MCF 10A (cell line): ENCODE measurements around the gene ADNP2. TPM values are rescaled to one million over a fixed set of nuclear protein-coding genes. Genes with fewer than 3 reads are reported as not detected.

Experiments used
- BruUV-seq: library from RNA; stranded (reverse); fragments of 400-500 nt; replicated peaks from 2 replicates; lab custom pipeline; 2021; lab: Mats Ljungman, UMichigan
- CTCF ChIA-PET: fragments of 300-600 bp; sonication (Branson Sonifier 250); formaldehyde crosslinking; extraction: SDS; loops from one replicate; lab custom pipeline; 2021; ENCODE audit warnings: antibody characterized with exemption, inconsistent platforms; lab: Yijun Ruan, JAX
- POLR2A ChIA-PET: fragments of 300-600, 350-650 bp; sonication (Branson Sonifier 250); formaldehyde crosslinking; extraction: SDS; loops from one replicate; lab custom pipeline; 2020; ENCODE audit warnings: antibody characterized with exemption, inconsistent platforms; lab: Yijun Ruan, JAX
- DNase-seq: peaks from one replicate; pipeline ENCODE4 v3.0.0-alpha.2; 2018; ENCODE audit not compliant: unreplicated experiment
- H3K27ac Mint-ChIP-seq: one replicate; pipeline ENCODE4 v1.8.0; 2022; ENCODE audit warnings: mild to moderate bottlenecking, low read depth, mixed read lengths; ENCODE audit not compliant: unreplicated experiment
- H3K27me3 Mint-ChIP-seq: one replicate; pipeline ENCODE4 v1.8.0; 2022; ENCODE audit warnings: mixed read lengths; ENCODE audit not compliant: insufficient read depth, unreplicated experiment
- H3K36me3 Mint-ChIP-seq: one replicate; pipeline ENCODE4 v1.8.0; 2022; ENCODE audit warnings: mild to moderate bottlenecking, moderate library complexity, mixed read lengths; ENCODE audit not compliant: insufficient read depth, unreplicated experiment
- H3K4me1 Mint-ChIP-seq: one replicate; pipeline ENCODE4 v1.8.0; 2022; ENCODE audit warnings: mixed read lengths; ENCODE audit not compliant: insufficient read depth, unreplicated experiment
- H3K4me3 Mint-ChIP-seq: one replicate; pipeline ENCODE4 v1.8.0; 2022; ENCODE audit warnings: mild to moderate bottlenecking, moderate library complexity, mixed read lengths; ENCODE audit not compliant: unreplicated experiment
- H3K9me3 Mint-ChIP-seq: one replicate; pipeline ENCODE4 v1.8.0; 2022; ENCODE audit warnings: mixed read lengths; ENCODE audit not compliant: unreplicated experiment
- CTCF ChIP-seq: fragments of 200-600 bp; IDR thresholded peaks from one replicate; pipeline ENCODE4 v1.8.0; 2022; ENCODE audit warnings: antibody characterized with exemption, mild to moderate bottlenecking; ENCODE audit not compliant: unreplicated experiment
- intact Hi-C: fragments of 100-400 bp; cut with micrococcal nuclease; formaldehyde crosslinking; loops from 2 replicates; pipeline ENCODE4 v1.14.1; 2022
- total RNA-seq: library from RNA; stranded (reverse); gene quantifications from 2 replicates; pipeline ENCODE4 v1.2.3, GENCODE V29; 2022

Gene ADNP2
- total RNA-seq, 1 experiment from 2014 or later: 19.6 TPM

DNA sequence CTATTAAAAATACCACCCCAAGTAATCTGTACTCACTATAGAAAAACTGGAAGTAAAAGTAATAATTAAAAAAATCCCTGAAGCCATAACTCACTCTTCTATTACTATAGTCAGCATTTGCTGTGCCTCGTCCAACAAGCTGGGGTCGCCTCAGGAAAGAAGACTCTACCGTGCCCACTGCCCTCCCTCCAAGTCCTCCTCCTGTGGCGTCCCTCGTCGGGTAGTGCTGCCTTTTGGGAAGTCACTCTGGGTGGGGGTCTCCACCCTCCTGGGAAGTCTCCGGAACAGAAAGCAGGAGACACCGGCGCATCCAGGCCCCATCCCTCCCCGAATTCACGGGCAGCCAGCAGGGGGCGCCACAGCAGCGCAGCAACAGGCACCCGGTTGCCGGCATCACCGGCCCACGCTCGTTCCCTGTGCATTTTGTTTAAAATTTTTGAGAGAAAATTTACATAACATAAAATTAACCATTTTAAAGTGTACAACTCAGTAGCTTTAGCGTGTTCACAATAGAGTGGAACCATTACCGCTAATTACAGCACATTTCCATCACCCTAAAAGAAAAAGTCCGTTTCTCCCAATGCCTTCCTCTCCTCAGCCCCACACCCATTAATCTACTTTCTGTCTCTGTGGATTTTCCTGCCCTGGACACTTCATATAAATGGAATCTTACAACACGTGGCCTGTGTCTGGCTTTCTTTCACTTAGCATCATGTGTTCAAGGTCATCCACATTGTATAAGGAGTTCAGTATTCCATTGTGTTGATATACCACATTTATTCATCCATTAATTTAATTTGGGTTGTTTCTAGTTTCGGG lies 62.2 kb downstream of the ADNP2 start:
- Mint-ChIP-seq H3K36me3 (peaks cover 19% of the 10 kb centered on the region), H3K4me3 (peak overlapping the region; percentile 5), H3K9me3 (no peaks in the 10 kb centered on the region), H3K27me3 (no peaks in the 10 kb centered on the region), H3K4me1 (peaks cover 21% of the 10 kb centered on the region), H3K27ac (peak overlapping the region; percentile 23)
- no TSS peak for BruUV-seq
- intact Hi-C loops: loop anchor here (1.0 kb wide), 1 partner anchor 86 kb away; no protein-coding TSS in a partner anchor
- DNase-seq: peak; percentile 54
- ChIA-PET POLR2A (interaction anchor here (0.6 to 1.2 kb wide), 3 partner anchors 9 to 174 kb away, joined by 3 to 4 read pairs (median 3); no protein-coding TSS in a partner anchor), CTCF (interaction anchor here (0.6 to 3.9 kb wide), 23 partner anchors 9 to 90 kb away, joined by 3 to 48 read pairs (median 5); partner anchors contain the start of gene PARD6G)
- TF ChIP-seq CTCF: peak; percentile 95

DNA sequence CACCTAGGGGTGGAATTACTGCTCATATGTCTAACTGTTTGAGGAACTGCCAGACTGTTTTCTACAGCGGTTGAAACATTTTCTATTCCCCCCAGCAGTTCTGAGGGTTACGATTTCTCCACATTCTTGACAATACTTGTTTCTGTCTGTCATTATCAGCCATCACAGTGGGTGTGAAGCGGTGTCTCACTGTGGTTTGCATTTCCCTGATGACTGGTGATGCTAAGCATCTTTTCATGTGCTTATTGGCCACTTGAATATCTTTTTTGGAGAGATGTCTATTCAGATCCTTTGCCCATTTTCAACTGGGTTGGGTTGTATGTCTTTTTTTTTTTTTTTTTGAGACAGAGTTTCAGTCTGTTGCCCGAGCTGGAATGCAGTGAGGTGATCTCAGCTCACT lies 63.0 kb downstream of the ADNP2 start:
- no TSS peak for BruUV-seq
- intact Hi-C loops: no loop called here
- CTCF ChIA-PET: interaction anchor here (0.7 to 3.9 kb wide), 4 partner anchors 62 to 85 kb away, joined by 4 to 48 read pairs (median 18); partner anchors contain the start of gene PARD6G
- DNase-seq: no peak
- Mint-ChIP-seq H3K36me3 (peaks cover 20% of the 10 kb centered on the region), H3K27me3 (no peaks in the 10 kb centered on the region), H3K9me3 (no peaks in the 10 kb centered on the region), H3K4me3 (no peak overlapping the region), H3K27ac (no peak overlapping the region), H3K4me1 (peaks cover 21% of the 10 kb centered on the region)
- POLR2A ChIA-PET: no interaction called here
- no peak for TF ChIP-seq CTCF

DNA sequence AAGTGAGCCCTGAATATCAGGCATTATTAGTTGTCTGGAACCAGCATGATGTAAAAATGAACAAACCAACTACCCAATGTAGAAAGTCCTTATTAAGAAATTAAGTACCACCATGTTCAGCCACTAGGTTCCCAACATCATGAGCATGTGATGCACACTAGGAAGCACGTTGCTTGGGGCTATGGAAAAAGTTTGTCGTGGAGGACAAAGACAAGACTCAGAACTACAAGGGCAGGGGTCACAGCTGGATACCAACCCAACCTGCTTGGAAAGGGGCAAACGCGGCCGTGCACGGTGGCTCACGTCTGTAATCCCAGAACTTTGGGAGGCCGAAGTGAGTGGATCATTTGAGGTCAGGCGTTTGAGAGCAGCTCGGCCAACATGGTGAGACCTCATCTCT lies 64.0 kb downstream of the ADNP2 start:
- CTCF ChIA-PET: interaction anchor here (0.7 to 3.9 kb wide), 4 partner anchors 16 to 84 kb away, joined by 3 to 48 read pairs (median 18); partner anchors contain the start of gene PARD6G
- TF ChIP-seq CTCF: no peak
- Mint-ChIP-seq H3K4me3 (no peak overlapping the region), H3K27ac (no peak overlapping the region), H3K36me3 (peaks cover 24% of the 10 kb centered on the region), H3K27me3 (no peaks in the 10 kb centered on the region), H3K4me1 (peaks cover 21% of the 10 kb centered on the region), H3K9me3 (no peaks in the 10 kb centered on the region)
- POLR2A ChIA-PET: interaction anchor here (0.6 kb wide), 1 partner anchor 87 kb away, joined by 3 read pairs; no protein-coding TSS in a partner anchor
- intact Hi-C loops: no loop called here
- no peak for DNase-seq
- BruUV-seq: no TSS peak
